Subcutaneous preadipocyte (primary cell): ENCODE results near the gene OASL. TPM values are rescaled to one million over a fixed set of nuclear protein-coding genes. Genes with fewer than 3 reads are reported as not detected.

Source experiments
- small RNA-seq: library from RNA; depleted of rRNA; stranded (forward); fragments of <200 nt; gene quantifications from one replicate; pipeline ENCODE3, GENCODE V24; 2012
- total RNA-seq: library from RNA; depleted of rRNA; stranded (reverse); fragments of >200 nt; gene quantifications from 2 replicates; pipeline ENCODE4 v1.2.3, GENCODE V29; 2012

Gene OASL, protein sequence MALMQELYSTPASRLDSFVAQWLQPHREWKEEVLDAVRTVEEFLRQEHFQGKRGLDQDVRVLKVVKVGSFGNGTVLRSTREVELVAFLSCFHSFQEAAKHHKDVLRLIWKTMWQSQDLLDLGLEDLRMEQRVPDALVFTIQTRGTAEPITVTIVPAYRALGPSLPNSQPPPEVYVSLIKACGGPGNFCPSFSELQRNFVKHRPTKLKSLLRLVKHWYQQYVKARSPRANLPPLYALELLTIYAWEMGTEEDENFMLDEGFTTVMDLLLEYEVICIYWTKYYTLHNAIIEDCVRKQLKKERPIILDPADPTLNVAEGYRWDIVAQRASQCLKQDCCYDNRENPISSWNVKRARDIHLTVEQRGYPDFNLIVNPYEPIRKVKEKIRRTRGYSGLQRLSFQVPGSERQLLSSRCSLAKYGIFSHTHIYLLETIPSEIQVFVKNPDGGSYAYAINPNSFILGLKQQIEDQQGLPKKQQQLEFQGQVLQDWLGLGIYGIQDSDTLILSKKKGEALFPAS
- 0.73 and 1.6 TPM in 2 replicates for total RNA-seq

DNA sequence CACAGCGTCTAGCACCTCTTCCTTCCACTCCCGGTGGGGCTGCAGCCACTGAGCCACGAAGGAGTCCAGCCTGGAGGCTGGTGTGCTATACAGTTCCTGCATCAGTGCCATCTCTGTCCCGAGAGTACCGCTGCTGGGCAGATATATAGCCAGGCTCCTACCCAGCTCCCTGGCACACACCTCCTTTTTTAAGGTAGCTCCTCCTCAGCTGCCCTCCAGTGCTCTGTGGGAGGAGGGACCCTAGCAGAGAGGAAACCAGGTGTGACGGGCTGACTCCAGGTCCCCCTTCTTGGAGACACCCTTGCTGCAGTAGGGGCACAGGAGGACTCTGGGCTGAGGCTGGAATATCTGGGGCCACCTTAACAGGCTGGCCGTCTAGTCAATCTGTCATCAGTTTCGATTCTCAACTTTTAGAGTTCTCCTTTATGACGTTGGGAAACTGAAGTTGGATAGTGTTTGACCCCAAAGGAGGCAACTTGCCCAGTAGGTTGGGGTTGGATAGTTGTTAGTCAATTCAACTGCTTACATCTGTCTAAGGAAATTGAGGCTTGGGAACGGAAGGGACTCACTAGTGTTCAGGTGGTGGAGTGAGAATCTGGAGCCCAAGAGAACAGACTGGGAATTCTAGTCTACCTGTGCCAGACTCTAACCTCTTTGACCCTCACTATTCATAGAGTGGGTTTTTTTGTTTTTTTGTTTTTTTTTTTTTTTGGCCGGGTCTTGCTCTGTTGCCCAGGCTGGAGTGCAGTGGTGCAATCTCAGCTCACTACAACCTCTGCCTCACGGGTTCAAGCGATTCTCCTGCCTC is at the start of gene OASL:
OASL (minus strand) TSS at position 386 of the 808 bp plus-strand sequence; CDS start at position 111, 275 bp downstream.

DNA sequence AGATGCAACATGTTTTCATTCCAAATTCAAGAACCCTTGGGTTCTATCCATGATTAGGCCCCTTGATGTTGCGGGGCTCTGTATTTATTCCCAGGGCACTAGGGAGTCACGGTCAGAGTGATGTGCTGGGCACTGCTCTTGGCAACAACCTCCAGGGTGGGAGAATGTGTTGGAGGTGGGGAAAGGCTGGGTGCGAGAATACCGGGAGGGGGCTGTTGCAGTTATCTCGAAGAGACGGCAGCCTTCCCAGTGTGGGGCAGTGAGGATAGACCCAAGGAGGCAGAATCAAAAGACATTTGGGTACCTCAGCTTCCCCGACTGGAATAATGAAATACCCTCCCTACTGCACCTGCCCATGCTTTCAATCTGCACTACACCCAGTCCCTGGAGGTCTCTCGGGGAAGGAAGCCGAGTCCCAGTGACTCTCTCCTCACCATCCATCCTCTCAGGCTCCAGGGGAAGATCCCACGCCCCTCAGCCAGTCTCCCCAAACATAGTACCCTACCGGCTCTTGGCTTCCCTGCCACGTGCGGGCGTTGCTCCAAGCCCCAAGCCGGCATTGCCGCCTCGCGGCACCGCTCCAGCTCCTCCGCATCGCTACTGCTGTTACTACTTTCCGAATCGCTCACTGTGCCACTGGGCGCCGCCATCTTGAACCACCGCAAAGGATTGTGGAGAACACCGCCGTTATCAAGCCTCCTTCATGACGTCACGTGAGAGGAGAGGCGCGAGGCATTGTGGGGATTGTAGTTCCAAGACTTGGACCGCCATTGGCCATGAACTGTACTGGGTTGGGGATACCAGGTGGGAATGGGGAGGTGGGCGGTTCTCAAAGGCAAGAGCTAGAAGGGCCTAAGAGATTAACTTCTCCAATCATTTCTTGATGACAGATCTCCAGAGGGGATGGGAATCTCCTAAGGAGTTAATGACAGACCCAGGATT is 22.9 kb downstream of the OASL start, which contains the start of gene C12orf43:
C12orf43 (minus strand) TSS at position 663 of the 942 bp plus-strand sequence; CDS start at position 650, 13 bp downstream.

DNA sequence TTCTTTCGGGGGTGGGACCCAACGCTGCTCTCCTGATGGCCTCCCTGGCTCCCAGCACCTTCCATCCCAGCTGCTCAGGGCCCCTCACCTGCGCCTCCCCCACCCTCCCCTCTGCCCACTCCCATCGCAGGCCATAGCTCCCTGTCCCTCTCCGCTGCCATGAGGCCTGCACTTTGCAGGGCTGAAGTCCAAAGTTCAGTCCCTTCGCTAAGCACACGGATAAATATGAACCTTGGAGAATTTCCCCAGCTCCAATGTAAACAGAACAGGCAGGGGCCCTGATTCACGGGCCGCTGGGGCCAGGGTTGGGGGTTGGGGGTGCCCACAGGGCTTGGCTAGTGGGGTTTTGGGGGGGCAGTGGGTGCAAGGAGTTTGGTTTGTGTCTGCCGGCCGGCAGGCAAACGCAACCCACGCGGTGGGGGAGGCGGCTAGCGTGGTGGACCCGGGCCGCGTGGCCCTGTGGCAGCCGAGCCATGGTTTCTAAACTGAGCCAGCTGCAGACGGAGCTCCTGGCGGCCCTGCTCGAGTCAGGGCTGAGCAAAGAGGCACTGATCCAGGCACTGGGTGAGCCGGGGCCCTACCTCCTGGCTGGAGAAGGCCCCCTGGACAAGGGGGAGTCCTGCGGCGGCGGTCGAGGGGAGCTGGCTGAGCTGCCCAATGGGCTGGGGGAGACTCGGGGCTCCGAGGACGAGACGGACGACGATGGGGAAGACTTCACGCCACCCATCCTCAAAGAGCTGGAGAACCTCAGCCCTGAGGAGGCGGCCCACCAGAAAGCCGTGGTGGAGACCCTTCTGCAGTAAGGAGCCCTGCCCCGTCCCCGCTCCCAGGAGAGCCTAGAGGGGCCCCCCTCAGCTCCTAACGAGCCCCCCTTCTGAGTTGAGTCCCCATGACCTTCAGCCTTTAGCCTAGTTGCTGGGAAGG is 60.5 kb downstream of the OASL start, which contains the start of gene HNF1A:
HNF1A (plus strand) TSS at position 248 of the 924 bp plus-strand sequence; CDS start at position 474, 226 bp downstream.

Small RNAs within 50 kb of the gene (small RNA-seq; reads per million reads assigned to genes)
- 0.46 reads per million, percentile 26 among the genes with 10 or more reads in this experiment for gene AC079602.2

Other genes with a start within 250 kb of the OASL start
- gene SPPL3, start 134.9 kb downstream of the OASL start, total RNA-seq = 9.6 TPM in 2 replicates
- gene HNF1A, start 60.7 kb downstream of the OASL start, total RNA-seq = not detected in 2 replicates
- 12.5 and 18.0 TPM in 2 replicates for gene C12orf43, start 22.8 kb downstream of the OASL start, total RNA-seq
- 0.59 and 1.8 TPM in 2 replicates for gene P2RX7, start 93.6 kb upstream of the OASL start, total RNA-seq
- gene P2RX4, start 170.9 kb upstream of the OASL start, total RNA-seq = 10.3 and 10.6 TPM in 2 replicates